Stomach (tissue), 4 donors: Measurements from ENCODE around the gene CHRM4.

Experiments
- CTCF ChIP-seq, 7 experiments: fragments of 450-650 bp in 4 of 7; fragments of 200-600 bp in 3 of 7; sonication (generic) in 3 of 7; IDR thresholded peaks; one replicate each; pipeline ENCODE4 v1.5.1; 2016 to 2019; ENCODE audit warnings: antibody characterized with exemption in 7 of 7, control low read depth in 2 of 7, mild to moderate bottlenecking in 1 of 7
- POLR2A ChIP-seq, 4 donors: fragments of 450-650 bp; IDR thresholded peaks; one replicate each; pipeline ENCODE4 v1.6.1; 2016; ENCODE audit warnings: antibody characterized with exemption in 4 of 4, control low read depth in 2 of 4, mild to moderate bottlenecking in 1 of 4, moderate library complexity in 1 of 4

GRCh38 chr11:46351606-46352005 is 40.0 kb downstream of the CHRM4 start:
- TF ChIP-seq CTCF (IDR thresholded peaks at IDR 0.05) (no peak), POLR2A (IDR thresholded peaks at IDR 0.05) (no peak)
